Gastroesophageal sphincter (tissue), 4 donors: ENCODE data around the gene PLEKHM3. TPM values are rescaled to one million over a fixed set of nuclear protein-coding genes. Genes with fewer than 3 reads are reported as not detected.

ENCODE experiments used
- ATAC-seq: fragments of 150-250 bp; one replicate; pipeline ENCODE4 v1.9.1; 2016; ENCODE audit warnings: mild to moderate bottlenecking, moderate library complexity
- H3K27ac ChIP-seq, 4 donors: fragments of 200-600 bp; sonication (generic) in 3 of 4; 1 replicate in 3 of 4; 2 replicates in 1 of 4; pipeline ENCODE4 v1.5.1; 2016 to 2019
- H3K27me3 ChIP-seq: fragments of 200-600 bp; sonication (generic); one replicate; pipeline ENCODE4 v1.5.1; 2019
- H3K36me3 ChIP-seq, 2 donors: fragments of 200-600 bp; sonication (generic); one replicate each; pipeline ENCODE4 v1.5.1; 2019; ENCODE audit warnings: control low read depth in 1 of 2
- H3K4me1 ChIP-seq, 3 donors: fragments of 200-600 bp; sonication (generic); 1 replicate in 2 of 3; 2 replicates in 1 of 3; pipeline ENCODE4 v1.5.1; 2016 to 2019; ENCODE audit warnings: control low read depth in 2 of 3
- H3K4me3 ChIP-seq, 2 donors: fragments of 200-600 bp; sonication (generic); one replicate each; pipeline ENCODE4 v1.5.1; 2019; ENCODE audit warnings: mild to moderate bottlenecking in 1 of 2, moderate library complexity in 1 of 2
- H3K9me3 ChIP-seq, 3 donors: fragments of 200-600 bp; sonication (generic); one replicate each; pipeline ENCODE4 v1.5.1; 2017 to 2019; ENCODE audit warnings: control low read depth in 2 of 3
- EP300 ChIP-seq: sonication (generic); formaldehyde crosslinking; IDR thresholded peaks from one replicate; pipeline ENCODE4 v1.6.1; 2017; ENCODE audit warnings: antibody characterized with exemption, mild to moderate bottlenecking
- POLR2A ChIP-seq, 2 donors: fragments of 450-650 bp; IDR thresholded peaks; one replicate each; pipeline ENCODE4 v1.6.1; 2017; ENCODE audit warnings: antibody characterized with exemption in 2 of 2, mild to moderate bottlenecking in 2 of 2, moderate library complexity in 1 of 2
- POLR2AphosphoS5 ChIP-seq: sonication (generic); formaldehyde crosslinking; IDR thresholded peaks from one replicate; pipeline ENCODE4 v1.6.1; 2017; ENCODE audit warnings: antibody characterized with exemption
- WGBS, 2 donors: methylation state at CpG; one replicate each; pipeline ENCODE4 v1.1.5; 2018; ENCODE audit warnings: low coverage in 1 of 2; 5-methylcytosine and 5-hydroxymethylcytosine counted together
- total RNA-seq, 4 donors: library from RNA; depleted of rRNA; stranded (reverse); fragments of >200 nt; gene quantifications; one replicate each; pipeline ENCODE4 v1.1.0, GENCODE V29; 2016
- TF ChIP-seq, protein P1 (sequence below), 4 experiments: fragments of 200-600 bp in 2 of 4; fragments of 450-650 bp in 2 of 4; sonication (generic) in 1 of 4; IDR thresholded peaks; one replicate each; pipeline ENCODE4 v1.5.1; 2017 to 2019; ENCODE audit warnings: antibody characterized with exemption in 4 of 4, mild to moderate bottlenecking in 2 of 4, moderate library complexity in 2 of 4

PLEKHM3 gene
- total RNA-seq, 4 donors from 2014 or later, result 21.4 to 35.5 (median 29.7) TPM

DNA sequence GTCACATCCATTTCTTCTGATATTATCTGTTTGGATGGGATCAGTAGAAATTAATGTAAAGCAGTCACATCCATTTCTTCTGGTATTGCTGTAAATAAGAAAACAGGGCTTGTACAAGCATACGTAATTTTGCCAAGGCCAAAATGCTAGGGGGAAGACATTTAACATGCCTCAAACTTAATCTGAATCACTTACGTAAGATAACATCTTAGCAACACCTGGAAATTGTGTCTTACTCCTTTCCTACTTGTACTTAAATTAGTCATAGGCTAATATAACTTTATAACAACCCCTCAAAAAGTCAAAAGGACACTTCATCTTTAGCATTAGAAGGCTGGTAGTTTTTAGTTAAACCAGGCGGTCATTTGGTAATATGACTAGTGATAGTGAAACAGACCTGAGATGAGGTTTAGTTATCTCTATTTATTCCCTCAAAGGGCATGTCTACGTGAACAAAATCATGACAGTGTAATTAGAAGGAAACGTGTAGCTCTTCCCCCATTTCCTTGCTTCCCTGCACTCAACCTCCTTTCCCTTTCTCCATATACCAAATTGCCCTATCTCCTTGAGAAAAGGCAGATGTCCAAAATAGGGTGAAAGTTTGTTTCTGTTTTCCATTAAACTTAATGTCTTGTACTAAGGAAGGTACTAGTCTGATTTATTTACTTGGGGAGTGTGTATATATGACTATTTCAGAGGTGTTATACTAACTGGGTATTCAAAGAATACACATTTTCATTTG is 156.3 kb downstream of the PLEKHM3 start:
- Histone ChIP-seq H3K27me3 (no peaks in the 10 kb centered on the region), H3K9me3 (no peaks in the 10 kb centered on the region), H3K4me1 (peaks cover 0 to 10% (median 0%) of the 10 kb centered on the region in 3 donors), H3K4me3 (no peak overlapping the region), H3K36me3 (no peaks in the 10 kb centered on the region), H3K27ac (no peak overlapping the region)
- ATAC-seq, result no peak
- no peak for TF ChIP-seq POLR2AphosphoS5
- 87 to 90% methylated on average over 5 of the region's 5 CpGs for WGBS, 2 donors

DNA sequence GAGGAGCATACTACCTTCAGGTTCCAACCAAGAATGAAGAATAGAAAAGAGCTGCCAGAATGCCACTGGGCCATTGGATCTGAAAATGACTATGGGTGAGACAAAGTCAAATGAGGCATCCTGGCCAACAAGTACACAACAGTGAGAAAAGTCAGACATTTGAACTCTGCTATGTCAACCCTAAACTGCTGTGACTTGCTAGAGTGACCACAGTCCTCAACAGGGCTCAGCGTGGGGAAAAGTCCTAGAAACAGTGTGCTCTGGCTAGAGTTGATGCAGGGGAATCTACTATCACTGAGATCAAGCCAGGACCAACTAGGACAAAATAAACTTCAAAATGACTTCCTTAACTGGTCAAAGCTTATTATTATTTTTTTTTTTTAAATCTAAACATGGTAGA is 157.4 kb downstream of the PLEKHM3 start:
- Histone ChIP-seq H3K36me3 (no peaks in the 10 kb centered on the region), H3K27me3 (no peaks in the 10 kb centered on the region), H3K9me3 (no peaks in the 10 kb centered on the region), H3K4me3 (no peak overlapping the region), H3K4me1 (peaks cover 0 to 10% (median 0%) of the 10 kb centered on the region in 3 donors), H3K27ac (no peak overlapping the region)
- no peak for ATAC-seq
- 92 to 100% methylated on average over 1 of the region's 1 CpG for WGBS, 2 donors
- no peak for TF ChIP-seq POLR2A (IDR thresholded peaks at IDR 0.05)
- TF ChIP-seq POLR2AphosphoS5, result no peak
- TF ChIP-seq, protein P1, sequence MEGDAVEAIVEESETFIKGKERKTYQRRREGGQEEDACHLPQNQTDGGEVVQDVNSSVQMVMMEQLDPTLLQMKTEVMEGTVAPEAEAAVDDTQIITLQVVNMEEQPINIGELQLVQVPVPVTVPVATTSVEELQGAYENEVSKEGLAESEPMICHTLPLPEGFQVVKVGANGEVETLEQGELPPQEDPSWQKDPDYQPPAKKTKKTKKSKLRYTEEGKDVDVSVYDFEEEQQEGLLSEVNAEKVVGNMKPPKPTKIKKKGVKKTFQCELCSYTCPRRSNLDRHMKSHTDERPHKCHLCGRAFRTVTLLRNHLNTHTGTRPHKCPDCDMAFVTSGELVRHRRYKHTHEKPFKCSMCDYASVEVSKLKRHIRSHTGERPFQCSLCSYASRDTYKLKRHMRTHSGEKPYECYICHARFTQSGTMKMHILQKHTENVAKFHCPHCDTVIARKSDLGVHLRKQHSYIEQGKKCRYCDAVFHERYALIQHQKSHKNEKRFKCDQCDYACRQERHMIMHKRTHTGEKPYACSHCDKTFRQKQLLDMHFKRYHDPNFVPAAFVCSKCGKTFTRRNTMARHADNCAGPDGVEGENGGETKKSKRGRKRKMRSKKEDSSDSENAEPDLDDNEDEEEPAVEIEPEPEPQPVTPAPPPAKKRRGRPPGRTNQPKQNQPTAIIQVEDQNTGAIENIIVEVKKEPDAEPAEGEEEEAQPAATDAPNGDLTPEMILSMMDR (IDR thresholded peaks at IDR 0.05), result no peak
- TF ChIP-seq EP300, result no peak

- no peaks in the 10 kb centered on the region for H3K27me3 ChIP-seq
- H3K4me1 ChIP-seq, result peaks cover 0 to 10% (median 0%) of the 10 kb centered on the region in 3 donors
- H3K9me3 ChIP-seq, result no peaks in the 10 kb centered on the region
- WGBS, 2 donors, result 45 to 71% methylated on average over 2 to 3 of the region's 3 CpGs
- no peak overlapping the region for H3K27ac ChIP-seq
- H3K36me3 ChIP-seq, result no peaks in the 10 kb centered on the region
- no peak for TF ChIP-seq POLR2A (IDR thresholded peaks at IDR 0.05)
- no peak for TF ChIP-seq POLR2AphosphoS5
- TF ChIP-seq, protein P1 (IDR thresholded peaks at IDR 0.05), result no peak
- no peak for TF ChIP-seq EP300
- no peak overlapping the region for H3K4me3 ChIP-seq
- no peak for ATAC-seq
Observed at GRCh38 chr2:207867056-207867455, 158.3 kb downstream of the PLEKHM3 start.

DNA sequence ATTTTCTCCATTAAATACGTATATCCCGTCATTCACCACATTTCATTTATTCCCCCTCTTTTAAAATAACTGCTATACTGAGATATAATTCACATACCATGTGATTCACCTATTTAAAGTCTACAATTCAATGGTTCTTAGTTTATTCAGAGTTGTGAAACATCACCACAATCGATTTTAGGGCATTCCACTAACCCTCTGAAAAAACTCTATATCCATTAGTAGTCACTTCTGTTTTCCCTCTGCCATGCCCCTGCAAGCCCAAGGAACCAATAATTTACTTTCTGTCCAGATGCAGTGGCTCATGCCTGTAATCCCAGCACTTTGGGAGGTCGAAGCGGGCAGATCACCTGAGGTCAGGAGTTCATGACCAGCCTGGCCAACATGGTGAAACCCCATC is 160.1 kb downstream of the PLEKHM3 start:
- ATAC-seq, result no peak

DNA sequence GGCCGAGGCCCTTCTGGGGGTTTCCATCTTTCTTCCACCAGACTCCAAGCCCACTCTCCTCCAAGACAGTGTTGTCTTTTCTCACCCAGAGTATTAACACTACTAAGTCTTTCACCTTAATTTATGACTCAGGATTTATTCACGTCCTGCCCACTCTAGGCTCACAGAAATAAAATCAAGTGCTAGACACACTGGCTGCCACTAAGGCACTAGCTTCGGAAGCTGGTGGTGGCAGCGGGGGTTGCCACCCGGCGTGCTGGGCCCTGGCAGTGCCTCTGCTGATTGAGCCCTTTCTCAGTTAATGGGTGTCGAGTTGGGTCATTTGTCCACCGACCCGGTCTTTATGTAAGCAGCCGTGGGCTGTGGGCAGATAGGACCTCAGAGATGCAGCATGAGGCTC is 162.0 kb downstream of the PLEKHM3 start:
- Histone ChIP-seq H3K27me3 (no peaks in the 10 kb centered on the region), H3K4me3 (no peak overlapping the region), H3K9me3 (no peaks in the 10 kb centered on the region), H3K27ac (no peak overlapping the region), H3K36me3 (peaks cover 0 to 16% of the 10 kb centered on the region in 2 donors), H3K4me1 (peaks cover 0 to 10% (median 0%) of the 10 kb centered on the region in 3 donors)
- ATAC-seq, result no peak
- TF ChIP-seq EP300, result no peak
- WGBS, 2 donors, result 86% methylated on average over 1 to 9 of the region's 10 CpGs

More for the DNA sequence above, 160.1 kb downstream of the PLEKHM3 start:
- H3K4me3 ChIP-seq, result no peak overlapping the region
- H3K36me3 ChIP-seq, result peaks cover 0 to 8% of the 10 kb centered on the region in 2 donors
- no peak for TF ChIP-seq POLR2A (IDR thresholded peaks at IDR 0.05)
- TF ChIP-seq, protein P1 (IDR thresholded peaks at IDR 0.05), result no peak
- TF ChIP-seq EP300, result no peak
- no peak for TF ChIP-seq POLR2AphosphoS5
- no peaks in the 10 kb centered on the region for H3K9me3 ChIP-seq
- H3K4me1 ChIP-seq, result peaks cover 0 to 10% (median 0%) of the 10 kb centered on the region in 3 donors
- H3K27me3 ChIP-seq, result no peaks in the 10 kb centered on the region
- H3K27ac ChIP-seq, result no peak overlapping the region
- 84 to 92% methylated on average over 3 of the region's 5 CpGs for WGBS, 2 donors

GRCh38 chr2:207861789-207862188 is 163.5 kb downstream of the PLEKHM3 start:
- peaks cover 0 to 16% of the 10 kb centered on the region in 2 donors for H3K36me3 ChIP-seq
- TF ChIP-seq EP300 (no peak), POLR2A (IDR thresholded peaks at IDR 0.05) (no peak), POLR2AphosphoS5 (no peak)
- TF ChIP-seq, protein P1 (IDR thresholded peaks at IDR 0.05), result no peak
- ATAC-seq, result no peak
- H3K27me3 ChIP-seq, result no peaks in the 10 kb centered on the region
- no peak overlapping the region for H3K27ac ChIP-seq
- peaks cover 0 to 3% (median 0%) of the 10 kb centered on the region in 3 donors for H3K4me1 ChIP-seq
- no peaks in the 10 kb centered on the region for H3K9me3 ChIP-seq
- no peak overlapping the region for H3K4me3 ChIP-seq
- WGBS, 2 donors, result 71% methylated on average over 4 of the region's 4 CpGs; no CpG with 5 or more reads in 1 of the 2 donors
